K562 (cell line): Measurements from ENCODE around the gene ZFAND3. TPM values are rescaled to one million over a fixed set of nuclear protein-coding genes. Genes with fewer than 3 reads are reported as not detected.

Source experiments
- ATAC-seq: fragments of 200-7000 bp; cut with Tn5 transposase; 3 replicates; pipeline ENCODE4 v1.9.1; 2020; ENCODE audit warnings: moderate library complexity
- BruUV-seq: library from RNA; stranded (reverse); fragments of 400-500 nt; replicated peaks from 2 replicates; lab custom pipeline; 2021; lab: Mats Ljungman, UMichigan
- CTCF ChIA-PET: fragments of 300-600 bp; formaldehyde crosslinking; extraction: SDS; loops from one replicate; lab custom pipeline; 2021; ENCODE audit warnings: low intra/inter-chr PET ratio; lab: Yijun Ruan, JAX
- POLR2A ChIA-PET: fragments of 300-600, 350-650 bp; sonication (Branson Sonifier 250); formaldehyde crosslinking; extraction: SDS; loops from one replicate; lab custom pipeline; 2021; ENCODE audit warnings: antibody characterized with exemption, inconsistent platforms; lab: Yijun Ruan, JAX
- DNase-seq, 4 experiments: peaks; one replicate each; pipeline versions ENCODE4 v3.0.0 to v3.0.0-alpha.2; 2011 to 2018; ENCODE audit warnings: low spot score in 3 of 4, mixed read lengths in 3 of 4; ENCODE audit errors: extremely low read depth in 1 of 4
- FAIRE-seq: peaks from 2 replicates; lab custom pipeline; 2011; peaks lifted over from hg19 to GRCh38; lab: Jason Lieb, UNC
- H2AFZ ChIP-seq: 2 replicates; pipeline ENCODE4 v1.6.0; 2011; ENCODE audit warnings: low read depth, low read length, control low read depth, inconsistent platforms
- H3K27ac ChIP-seq: fragments of 200-600 bp; 3 replicates; pipeline ENCODE4 v1.8.0; 2011; ENCODE audit warnings: low read depth, mild to moderate bottlenecking, control low read depth, inconsistent platforms, low read length, moderate library complexity, mixed read lengths; ENCODE audit errors: extremely low read depth
- H3K27me3 ChIP-seq, 2 experiments: fragments of 300-600 bp in 1 of 2; 2 replicates in 1 of 2; 3 replicates in 1 of 2; pipeline versions ENCODE4 v1.6.0 to v1.8.0; 2011; ENCODE audit warnings: inconsistent platforms in 2 of 2, low read length in 2 of 2, mild to moderate bottlenecking in 1 of 2, mixed read lengths in 1 of 2, moderate library complexity in 1 of 2; ENCODE audit not compliant: control insufficient read depth in 2 of 2, insufficient read depth in 2 of 2
- H3K36me3 ChIP-seq: fragments of 300-600 bp; 3 replicates; pipeline ENCODE4 v1.8.0; 2011; ENCODE audit warnings: mild to moderate bottlenecking, low read length, inconsistent platforms; ENCODE audit not compliant: control insufficient read depth, insufficient read depth
- H3K4me1 ChIP-seq, 2 experiments: fragments of 200-600 bp in 1 of 2; replicated peaks in 1 of 2; 2 replicates in 1 of 2; 3 replicates in 1 of 2; pipeline versions ENCODE4 v1.5.1 to v1.8.0; 2011; ENCODE audit warnings: inconsistent platforms in 2 of 2, low read length in 2 of 2, mild to moderate bottlenecking in 1 of 2, mixed read lengths in 1 of 2, moderate library complexity in 1 of 2; ENCODE audit not compliant: control insufficient read depth in 2 of 2, insufficient read depth in 2 of 2
- H3K4me2 ChIP-seq: 2 replicates; pipeline ENCODE4 v1.6.1; 2011; ENCODE audit warnings: low read length, control low read depth, inconsistent platforms, mixed read lengths; ENCODE audit not compliant: insufficient read depth
- H3K4me3 ChIP-seq: fragments of 200-600 bp; sonication (generic), shearing (Covaris generic); 2 replicates; pipeline ENCODE4 v1.5.1; 2016; ENCODE audit warnings: control low read depth, inconsistent platforms
- H3K79me2 ChIP-seq: fragments of 200-600 bp; 3 replicates; pipeline ENCODE4 v1.8.0; 2011; ENCODE audit warnings: low read length, inconsistent platforms; ENCODE audit not compliant: control insufficient read depth, insufficient read depth
- H3K9ac ChIP-seq, 2 experiments: 2 replicates each; pipeline versions ENCODE4 v1.6.0 to v1.6.1; 2011; ENCODE audit warnings: low read depth in 2 of 2, low read length in 2 of 2, control low read depth in 1 of 2, inconsistent platforms in 1 of 2, mild to moderate bottlenecking in 1 of 2, mixed read lengths in 1 of 2; ENCODE audit not compliant: insufficient read depth in 1 of 2
- H3K9me1 ChIP-seq: one replicate; pipeline ENCODE4 v1.6.0; 2011; ENCODE audit warnings: inconsistent platforms, mild to moderate bottlenecking, low read length, moderate library complexity; ENCODE audit not compliant: control insufficient read depth, insufficient read depth
- H3K9me3 ChIP-seq: replicated peaks from 2 replicates; pipeline ENCODE4 v1.5.1; 2011; ENCODE audit warnings: low read depth, low read length, inconsistent platforms; ENCODE audit not compliant: control insufficient read depth, insufficient read depth
- H4K20me1 ChIP-seq: replicated peaks from 2 replicates; pipeline ENCODE4 v1.6.1; 2011; ENCODE audit warnings: low read length, inconsistent platforms, mixed read lengths; ENCODE audit not compliant: control insufficient read depth, insufficient read depth
- ESRRB ChIP-seq: fragments of 250-450 bp; sonication (Bioruptor Pico); IDR thresholded peaks from 2 replicates; pipeline ENCODE4 v1.5.0; 2020; ENCODE audit warnings: mild to moderate bottlenecking, moderate library complexity, borderline replicate concordance
- EWSR1 ChIP-seq: fragments of 450-650 bp; IDR thresholded peaks from 2 replicates; pipeline ENCODE4 v1.6.1; 2018; ENCODE audit warnings: borderline replicate concordance, mild to moderate bottlenecking, low read depth, moderate library complexity; ENCODE audit not compliant: partially characterized antibody
- FOXJ3 ChIP-seq: sonication (generic); formaldehyde crosslinking; IDR thresholded peaks from 2 replicates; pipeline ENCODE4 v1.4.0; 2020; ENCODE audit warnings: mild to moderate bottlenecking, missing genetic modification reagents
- HNRNPK ChIP-seq: fragments of 200-400 bp; formaldehyde crosslinking; IDR thresholded peaks from one replicate; pipeline ENCODE4 v1.6.1; 2018; ENCODE audit warnings: mild to moderate bottlenecking, low read depth, low read length; ENCODE audit not compliant: poor library complexity, severe bottlenecking
- KAT8 ChIP-seq: fragments of 450-650 bp; IDR thresholded peaks from 2 replicates; pipeline ENCODE4 v1.6.1; 2016; ENCODE audit warnings: low read depth, mild to moderate bottlenecking
- KDM1A ChIP-seq, 2 experiments: fragments of 450-650 bp; IDR thresholded peaks; 2 replicates each; pipeline ENCODE4 v1.6.1; 2016; ENCODE audit warnings: mild to moderate bottlenecking in 2 of 2
- RFX1 ChIP-seq: fragments of 450-650 bp; IDR thresholded peaks from 2 replicates; pipeline ENCODE4 v1.6.1; 2016; ENCODE audit warnings: mild to moderate bottlenecking, moderate library complexity
- ZEB2 ChIP-seq: fragments of 450-650 bp; IDR thresholded peaks from 2 replicates; pipeline ENCODE4 v1.6.1; 2016
- ZFP30 ChIP-seq: fragments of 250-450 bp; sonication (Bioruptor Pico); IDR thresholded peaks from 2 replicates; pipeline ENCODE4 v1.8.0; 2022; ENCODE audit warnings: moderate library complexity, mild to moderate bottlenecking, inconsistent platforms, borderline replicate concordance
- ZNF146 ChIP-seq: IDR thresholded peaks from one replicate; pipeline ENCODE4 v1.6.1; 2018; ENCODE audit warnings: missing compliant biosample characterization; ENCODE audit not compliant: unreplicated experiment
- ZNF444 ChIP-seq: fragments of 250-450 bp; sonication (Bioruptor Pico); IDR thresholded peaks from 2 replicates; pipeline ENCODE4 v1.4.0; 2020; ENCODE audit warnings: mild to moderate bottlenecking, moderate library complexity
- WGBS: fragments of 100-300 bp; shearing (Covaris generic); methylation state at CpG from one replicate; pipeline ENCODE4 v1.1.6; 2016; ENCODE audit warnings: low coverage, mixed read lengths; ENCODE audit not compliant: insufficient coverage; ENCODE audit errors: missing lambda C conversion rate; 5-methylcytosine and 5-hydroxymethylcytosine counted together
- in situ Hi-C: fragments of 300-500 bp; cut with MboI; formaldehyde crosslinking; loops from 4 replicates; pipeline ENCODE4 v1.15.0; 2018; ENCODE audit warnings: inconsistent platforms, mixed read lengths
- intact Hi-C: fragments of 100-400 bp; cut with micrococcal nuclease; formaldehyde crosslinking; loops from 2 replicates; pipeline ENCODE4 v1.14.2; 2022
- polyA plus RNA-seq, 8 experiments: library from polyadenylated mRNA; depleted of rRNA in 4 of 8; stranded (reverse) in 5 of 8; unstranded in 3 of 8; fragments of >200 nt; fragmentation: Nextera tagmentation in 2 of 8; fragmentation: Illumina TruSeq in 1 of 8; extraction: Ambion mirVana in 2 of 8; extraction: Trizol in 1 of 8; gene quantifications; 2 replicates each; pipeline versions ENCODE4 v1.2.1 to v1.2.3, GENCODE V29; 2011 to 2014; ENCODE audit warnings: inconsistent platforms in 1 of 8, missing spikeins in 1 of 8
- total RNA-seq, 7 experiments: library from RNA; depleted of rRNA in 6 of 7; stranded (reverse); fragments of >200 nt in 6 of 7; fragmentation: Illumina TruSeq in 2 of 7; extraction: Trizol in 2 of 7; gene quantifications; 2 replicates each; pipeline versions ENCODE4 v1.2.1 to v1.2.3, GENCODE V29; 2011 to 2021; ENCODE audit warnings: low replicate concordance in 1 of 7
- TF ChIP-seq, protein P1 (sequence below): fragments of 250-450 bp; sonication (Bioruptor Pico); IDR thresholded peaks from 2 replicates; pipeline ENCODE4 v1.4.0; 2020; ENCODE audit warnings: mild to moderate bottlenecking, moderate library complexity
- TF ChIP-seq, protein P2 (sequence below): sonication (generic); formaldehyde crosslinking; IDR thresholded peaks from 2 replicates; pipeline ENCODE4 v1.8.0; 2022; ENCODE audit warnings: missing genetic modification reagents, mild to moderate bottlenecking, borderline replicate concordance
- TF ChIP-seq, protein P3 (sequence below): fragments of 200-800 bp; sonication (Bioruptor generic); IDR thresholded peaks from 2 replicates; pipeline ENCODE4 v1.6.1; 2017; ENCODE audit warnings: missing genetic modification characterization, missing compliant biosample characterization

The ZFAND3 gene
- total and polyA plus RNA-seq, 9 of the 15 experiments (the other 6 are each of a cell fraction or from before 2014, with no cell fraction given), result 0.81 to 26.6 (median 11.8) TPM

DNA sequence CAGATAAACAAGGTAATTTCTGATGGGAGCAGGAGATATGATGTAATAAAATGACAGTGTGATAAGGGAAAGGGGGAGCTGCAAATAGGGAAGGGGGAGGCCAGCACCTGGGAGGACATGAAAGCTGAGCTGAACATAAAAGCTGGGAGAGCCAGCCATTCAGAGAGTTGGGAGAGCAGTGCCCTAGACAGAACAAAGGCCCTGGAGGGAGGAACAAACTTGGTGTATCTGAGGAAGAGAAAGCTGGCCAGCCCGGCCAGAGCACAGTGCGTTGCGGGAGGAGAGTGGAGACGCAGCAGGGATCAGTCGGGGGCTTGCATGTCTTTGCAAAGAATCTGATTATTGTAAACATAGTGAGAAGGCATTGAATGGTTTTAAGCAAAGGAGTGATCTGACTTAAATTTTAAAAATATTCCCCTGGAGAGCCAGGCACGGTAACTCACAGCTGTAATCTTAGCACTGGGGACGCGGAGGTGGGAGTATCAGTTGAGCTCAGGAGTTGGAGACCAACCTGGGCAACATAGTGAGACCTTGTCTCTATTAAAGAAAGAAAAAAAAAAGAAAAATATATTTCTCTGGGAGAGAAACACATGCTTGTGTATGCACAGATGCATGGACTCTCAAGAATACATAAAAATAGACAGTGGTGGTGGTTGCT, 318.2 kb downstream of the ZFAND3 start (continued):
- TF ChIP-seq HNRNPK, result no peak

DNA sequence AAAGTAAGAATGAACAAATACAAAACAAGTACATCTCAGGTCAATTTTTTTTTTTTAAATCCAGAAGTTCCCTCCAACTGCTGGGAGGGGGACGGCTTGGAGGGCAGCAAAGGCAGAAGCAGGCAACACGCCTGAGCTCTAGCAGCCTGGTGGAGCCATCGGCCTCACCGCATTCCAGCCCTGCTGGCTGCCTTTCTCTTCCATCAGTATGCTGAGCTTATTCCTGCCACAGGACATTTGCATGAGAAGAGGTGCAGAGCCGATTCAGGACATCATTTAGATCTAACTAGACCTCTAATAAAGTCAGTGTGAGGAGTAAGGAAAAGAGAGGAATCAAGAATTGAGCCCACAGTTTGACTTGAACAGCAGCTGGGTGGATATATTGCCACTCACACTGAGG, 318.8 kb downstream of the ZFAND3 start:
- 65% methylated on average over 4 of the region's 5 CpGs for WGBS
- ATAC-seq, result no peak
- BruUV-seq, result no TSS peak
- TF ChIP-seq, protein P1, sequence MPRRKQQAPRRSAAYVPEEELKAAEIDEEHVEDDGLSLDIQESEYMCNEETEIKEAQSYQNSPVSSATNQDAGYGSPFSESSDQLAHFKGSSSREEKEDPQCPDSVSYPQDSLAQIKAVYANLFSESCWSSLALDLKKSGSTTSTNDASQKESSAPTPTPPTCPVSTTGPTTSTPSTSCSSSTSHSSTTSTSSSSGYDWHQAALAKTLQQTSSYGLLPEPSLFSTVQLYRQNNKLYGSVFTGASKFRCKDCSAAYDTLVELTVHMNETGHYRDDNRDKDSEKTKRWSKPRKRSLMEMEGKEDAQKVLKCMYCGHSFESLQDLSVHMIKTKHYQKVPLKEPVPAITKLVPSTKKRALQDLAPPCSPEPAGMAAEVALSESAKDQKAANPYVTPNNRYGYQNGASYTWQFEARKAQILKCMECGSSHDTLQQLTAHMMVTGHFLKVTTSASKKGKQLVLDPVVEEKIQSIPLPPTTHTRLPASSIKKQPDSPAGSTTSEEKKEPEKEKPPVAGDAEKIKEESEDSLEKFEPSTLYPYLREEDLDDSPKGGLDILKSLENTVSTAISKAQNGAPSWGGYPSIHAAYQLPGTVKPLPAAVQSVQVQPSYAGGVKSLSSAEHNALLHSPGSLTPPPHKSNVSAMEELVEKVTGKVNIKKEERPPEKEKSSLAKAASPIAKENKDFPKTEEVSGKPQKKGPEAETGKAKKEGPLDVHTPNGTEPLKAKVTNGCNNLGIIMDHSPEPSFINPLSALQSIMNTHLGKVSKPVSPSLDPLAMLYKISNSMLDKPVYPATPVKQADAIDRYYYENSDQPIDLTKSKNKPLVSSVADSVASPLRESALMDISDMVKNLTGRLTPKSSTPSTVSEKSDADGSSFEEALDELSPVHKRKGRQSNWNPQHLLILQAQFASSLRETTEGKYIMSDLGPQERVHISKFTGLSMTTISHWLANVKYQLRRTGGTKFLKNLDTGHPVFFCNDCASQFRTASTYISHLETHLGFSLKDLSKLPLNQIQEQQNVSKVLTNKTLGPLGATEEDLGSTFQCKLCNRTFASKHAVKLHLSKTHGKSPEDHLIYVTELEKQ (CRISPR knock-in tag), result no peak
- TF ChIP-seq, protein P2, sequence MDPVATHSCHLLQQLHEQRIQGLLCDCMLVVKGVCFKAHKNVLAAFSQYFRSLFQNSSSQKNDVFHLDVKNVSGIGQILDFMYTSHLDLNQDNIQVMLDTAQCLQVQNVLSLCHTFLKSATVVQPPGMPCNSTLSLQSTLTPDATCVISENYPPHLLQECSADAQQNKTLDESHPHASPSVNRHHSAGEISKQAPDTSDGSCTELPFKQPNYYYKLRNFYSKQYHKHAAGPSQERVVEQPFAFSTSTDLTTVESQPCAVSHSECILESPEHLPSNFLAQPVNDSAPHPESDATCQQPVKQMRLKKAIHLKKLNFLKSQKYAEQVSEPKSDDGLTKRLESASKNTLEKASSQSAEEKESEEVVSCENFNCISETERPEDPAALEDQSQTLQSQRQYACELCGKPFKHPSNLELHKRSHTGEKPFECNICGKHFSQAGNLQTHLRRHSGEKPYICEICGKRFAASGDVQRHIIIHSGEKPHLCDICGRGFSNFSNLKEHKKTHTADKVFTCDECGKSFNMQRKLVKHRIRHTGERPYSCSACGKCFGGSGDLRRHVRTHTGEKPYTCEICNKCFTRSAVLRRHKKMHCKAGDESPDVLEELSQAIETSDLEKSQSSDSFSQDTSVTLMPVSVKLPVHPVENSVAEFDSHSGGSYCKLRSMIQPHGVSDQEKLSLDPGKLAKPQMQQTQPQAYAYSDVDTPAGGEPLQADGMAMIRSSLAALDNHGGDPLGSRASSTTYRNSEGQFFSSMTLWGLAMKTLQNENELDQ (CRISPR knock-in tag), result no peak
- TF ChIP-seq ZNF146 (no peak), KDM1A (IDR thresholded peaks at IDR 0.05) (no peak), RFX1 (no peak), EWSR1 (no peak), ZEB2 (no peak), ZNF444 (CRISPR knock-in tag) (no peak), KAT8 (no peak), ESRRB (no peak), FOXJ3 (CRISPR knock-in tag) (no peak), ZFP30 (CRISPR knock-in tag) (no peak)
- TF ChIP-seq, protein P3, sequence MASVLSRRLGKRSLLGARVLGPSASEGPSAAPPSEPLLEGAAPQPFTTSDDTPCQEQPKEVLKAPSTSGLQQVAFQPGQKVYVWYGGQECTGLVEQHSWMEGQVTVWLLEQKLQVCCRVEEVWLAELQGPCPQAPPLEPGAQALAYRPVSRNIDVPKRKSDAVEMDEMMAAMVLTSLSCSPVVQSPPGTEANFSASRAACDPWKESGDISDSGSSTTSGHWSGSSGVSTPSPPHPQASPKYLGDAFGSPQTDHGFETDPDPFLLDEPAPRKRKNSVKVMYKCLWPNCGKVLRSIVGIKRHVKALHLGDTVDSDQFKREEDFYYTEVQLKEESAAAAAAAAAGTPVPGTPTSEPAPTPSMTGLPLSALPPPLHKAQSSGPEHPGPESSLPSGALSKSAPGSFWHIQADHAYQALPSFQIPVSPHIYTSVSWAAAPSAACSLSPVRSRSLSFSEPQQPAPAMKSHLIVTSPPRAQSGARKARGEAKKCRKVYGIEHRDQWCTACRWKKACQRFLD (CRISPR knock-in tag), result no peak

More for the DNA sequence above, 318.8 kb downstream of the ZFAND3 start:
- POLR2A ChIA-PET, result interaction anchor here (1.4 kb wide), 1 partner anchor 11 kb away, joined by 4 read pairs; no protein-coding TSS in a partner anchor
- no peak overlapping the region for H3K4me3 ChIP-seq
- H3K4me2 ChIP-seq, result no peak overlapping the region
- in situ Hi-C loops (no loop called here), intact Hi-C loops (no loop called here)
- peaks cover 10% of the 10 kb centered on the region for H4K20me1 ChIP-seq
- CTCF ChIA-PET, result no interaction called here
- no peaks in the 10 kb centered on the region for H3K9me3 ChIP-seq
- DNase-seq, result no peak
- no peaks in the 10 kb centered on the region for H3K4me1 ChIP-seq
- H3K27me3 ChIP-seq, result no peaks in the 10 kb centered on the region
- no peak for FAIRE-seq
- H3K9me1 ChIP-seq, result no peaks in the 10 kb centered on the region
- no peak overlapping the region for H2AFZ ChIP-seq
- H3K36me3 ChIP-seq, result no peaks in the 10 kb centered on the region; the same call in 2 of the 3 replicates
- no peaks in the 10 kb centered on the region for H3K79me2 ChIP-seq
- no peak overlapping the region for H3K9ac ChIP-seq
- no peak overlapping the region for H3K27ac ChIP-seq
